HepG2 (cell line): Measurements from ENCODE around the gene EFCAB11. TPM values are rescaled to one million over a fixed set of nuclear protein-coding genes. Genes with fewer than 3 reads are reported as not detected.

ENCODE experiments used
- ATAC-seq: fragments of 200-7000 bp; cut with Tn5 transposase; 3 replicates; pipeline ENCODE4 v1.9.1; 2020; ENCODE audit warnings: mild to moderate bottlenecking, moderate library complexity
- BruUV-seq: library from RNA; stranded (reverse); fragments of 400-500 nt; replicated peaks from 2 replicates; lab custom pipeline; 2021; lab: Mats Ljungman, UMichigan
- CTCF ChIA-PET: fragments of 300-600 bp; formaldehyde crosslinking; extraction: SDS; loops from one replicate; lab custom pipeline; 2021; ENCODE audit warnings: low total read pairs, inconsistent platforms, low intra/inter-chr PET ratio; lab: Yijun Ruan, JAX
- POLR2A ChIA-PET: fragments of 350-600 bp; sonication (Branson Sonifier 250); formaldehyde crosslinking; loops from one replicate; lab custom pipeline; 2020; ENCODE audit warnings: antibody characterized with exemption, inconsistent platforms; lab: Yijun Ruan, JAX
- DNase-seq: peaks from one replicate; pipeline ENCODE4 v3.0.0-alpha.2; 2015; ENCODE audit warnings: low spot score
- FAIRE-seq: peaks from 3 replicates; lab custom pipeline; 2011; peaks lifted over from hg19 to GRCh38; lab: Jason Lieb, UNC
- H2AFZ ChIP-seq: one replicate; pipeline ENCODE4 v1.6.1; 2011; ENCODE audit warnings: low read length, inconsistent platforms
- H3K27ac ChIP-seq: fragments of 300-600 bp; 3 replicates; pipeline ENCODE4 v1.8.0; 2011; ENCODE audit warnings: mixed run types, mild to moderate bottlenecking, mixed read lengths, low read length, inconsistent platforms; ENCODE audit not compliant: insufficient read depth; ENCODE audit errors: extremely low read length
- H3K27me3 ChIP-seq, 2 experiments: fragments of 200-600 bp in 1 of 2; 2 replicates in 1 of 2; 3 replicates in 1 of 2; pipeline versions ENCODE4 v1.6.0 to v1.8.0; 2011; ENCODE audit warnings: low read length in 2 of 2, mild to moderate bottlenecking in 2 of 2, moderate library complexity in 2 of 2, inconsistent platforms in 1 of 2; ENCODE audit not compliant: insufficient read depth in 2 of 2, control insufficient read depth in 1 of 2
- H3K36me3 ChIP-seq, 2 experiments: fragments of 200-600 bp in 1 of 2; replicated peaks in 1 of 2; 2 replicates in 1 of 2; 3 replicates in 1 of 2; pipeline versions ENCODE4 v1.5.1 to v1.8.0; 2011; ENCODE audit warnings: low read length in 2 of 2, inconsistent platforms in 1 of 2; ENCODE audit not compliant: insufficient read depth in 2 of 2, control insufficient read depth in 1 of 2
- H3K4me1 ChIP-seq: 2 replicates; pipeline ENCODE4 v1.5.1; 2012; ENCODE audit warnings: low read length, inconsistent platforms; ENCODE audit not compliant: insufficient read depth
- H3K4me2 ChIP-seq: 2 replicates; pipeline ENCODE4 v1.6.0; 2011; ENCODE audit warnings: low read depth, low read length, inconsistent platforms
- H3K4me3 ChIP-seq, 3 experiments: fragments of 200-600 bp in 1 of 3; sonication (generic), shearing (Covaris generic) in 1 of 3; replicated peaks in 1 of 3; 2 replicates each; pipeline ENCODE4 v1.5.1; 2011 to 2016; ENCODE audit warnings: low read length in 3 of 3, inconsistent platforms in 2 of 3, low read depth in 2 of 3, mild to moderate bottlenecking in 2 of 3, control low read depth in 1 of 3, mixed read lengths in 1 of 3; ENCODE audit not compliant: insufficient read depth in 1 of 3
- H3K79me2 ChIP-seq: one replicate; pipeline ENCODE4 v1.6.1; 2011; ENCODE audit warnings: low read length, inconsistent platforms; ENCODE audit not compliant: insufficient read depth
- H3K9ac ChIP-seq: 2 replicates; pipeline ENCODE4 v1.6.0; 2011; ENCODE audit warnings: mild to moderate bottlenecking, low read depth, low read length, inconsistent platforms; ENCODE audit not compliant: insufficient read depth
- H3K9me3 ChIP-seq: 2 replicates; pipeline ENCODE4 v1.5.1; 2012; ENCODE audit warnings: mild to moderate bottlenecking, low read length
- H4K20me1 ChIP-seq: 2 replicates; pipeline ENCODE4 v1.6.0; 2011; ENCODE audit warnings: inconsistent platforms, mild to moderate bottlenecking, low read length, moderate library complexity; ENCODE audit not compliant: insufficient read depth
- ATF1 ChIP-seq: IDR thresholded peaks from 2 replicates; pipeline ENCODE4 v1.6.1; 2016; ENCODE audit warnings: mild to moderate bottlenecking, control low read depth
- KDM4B ChIP-seq: sonication (generic); formaldehyde crosslinking; IDR thresholded peaks from 2 replicates; pipeline ENCODE4 v1.4.0; 2020; ENCODE audit warnings: missing genetic modification reagents
- MXI1 ChIP-seq: IDR thresholded peaks from 3 replicates; pipeline ENCODE4 v1.6.1; 2012; ENCODE audit warnings: low read depth, low read length, inconsistent platforms, borderline replicate concordance
- NR0B2 ChIP-seq: sonication (generic); formaldehyde crosslinking; IDR thresholded peaks from 2 replicates; pipeline ENCODE4 v1.4.0; 2020; ENCODE audit warnings: mild to moderate bottlenecking, missing genetic modification reagents
- RFX3 ChIP-seq: IDR thresholded peaks from 2 replicates; pipeline ENCODE4 v1.6.1; 2016; ENCODE audit warnings: missing biosample characterization, missing genetic modification reagents
- SOX5 ChIP-seq: IDR thresholded peaks from 2 replicates; pipeline ENCODE4 v1.6.1; 2016; ENCODE audit warnings: borderline replicate concordance
- SP4 ChIP-seq: sonication (generic); formaldehyde crosslinking; IDR thresholded peaks from 2 replicates; pipeline ENCODE4 v1.8.1; 2023; ENCODE audit warnings: mild to moderate bottlenecking, missing genetic modification reagents
- ZNF343 ChIP-seq: sonication (generic); formaldehyde crosslinking; IDR thresholded peaks from 2 replicates; pipeline ENCODE4 v1.4.0; 2020; ENCODE audit warnings: mild to moderate bottlenecking, missing genetic modification reagents
- ZNF674 ChIP-seq: sonication (generic); formaldehyde crosslinking; IDR thresholded peaks from 2 replicates; pipeline ENCODE4 v1.5.0; 2020; ENCODE audit warnings: low read depth, mild to moderate bottlenecking, missing genetic modification reagents
- ZNF687 ChIP-seq: sonication (generic); formaldehyde crosslinking; IDR thresholded peaks from 2 replicates; pipeline ENCODE4 v1.5.1; 2020; ENCODE audit warnings: mild to moderate bottlenecking, missing genetic modification reagents, moderate library complexity
- ZNF841 ChIP-seq: sonication (generic); formaldehyde crosslinking; IDR thresholded peaks from 2 replicates; pipeline ENCODE4 v1.8.1; 2023; ENCODE audit warnings: missing genetic modification reagents, borderline replicate concordance
- WGBS: methylation state at CpG from one replicate; pipeline ENCODE4 v1.1.6; 2017; ENCODE audit warnings: low lambda C conversion rate; 5-methylcytosine and 5-hydroxymethylcytosine counted together
- in situ Hi-C: cut with HindIII; loops from 2 replicates; pipeline ENCODE4 v1.10.0; 2017; ENCODE audit warnings: low pct_unique_long_range_greater_than_20kb; ENCODE audit not compliant: extremely low pct_ligation_motif_present
- intact Hi-C: fragments of 100-400 bp; cut with micrococcal nuclease; formaldehyde crosslinking; loops from one replicate; pipeline ENCODE4 v1.10.0; 2022; ENCODE audit not compliant: unreplicated experiment
- polyA plus RNA-seq, 8 experiments: library from polyadenylated mRNA; depleted of rRNA in 3 of 8; stranded (reverse) in 7 of 8; unstranded in 1 of 8; fragments of >200 nt; fragmentation: Illumina TruSeq in 4 of 8; extraction: Trizol in 4 of 8; gene quantifications; 2 replicates each; pipeline versions ENCODE4 v1.2.1 to v1.2.3, GENCODE V29; 2011 to 2016; ENCODE audit warnings: low read depth in 4 of 8, missing spikeins in 1 of 8, mixed read lengths in 1 of 8; ENCODE audit not compliant: insufficient read depth in 1 of 8
- total RNA-seq, 5 experiments: library from RNA; depleted of rRNA; stranded (reverse); fragments of >200 nt; fragmentation: Illumina TruSeq; extraction: Trizol; gene quantifications; 2 replicates each; pipeline ENCODE4 v1.2.3, GENCODE V29; 2016; ENCODE audit warnings: low read depth in 1 of 5

Gene EFCAB11
- total and polyA plus RNA-seq, 2 of the 13 experiments (the other 11 are each of a cell fraction or from before 2014, with no cell fraction given): 8.2 to 31.5 TPM

DNA sequence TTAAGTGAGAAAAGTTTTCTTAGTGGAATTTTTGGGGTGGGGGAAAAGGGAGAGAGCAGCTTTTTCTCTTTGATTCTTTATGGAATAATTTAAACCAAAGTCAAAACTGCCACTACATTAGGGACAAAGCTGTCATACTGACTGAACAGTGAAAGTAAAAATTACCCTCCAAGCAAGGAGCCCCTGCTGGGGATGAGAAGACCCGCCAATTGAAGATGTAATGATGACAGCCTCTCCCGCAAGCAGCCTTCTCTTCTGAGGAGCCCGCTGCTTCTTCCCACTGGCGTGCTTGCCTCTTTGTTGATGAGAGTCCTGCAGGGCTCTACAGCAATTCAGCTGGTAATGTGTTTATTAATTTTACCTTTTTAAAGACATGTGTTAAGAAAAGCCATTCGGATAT is 151.0 kb downstream of the EFCAB11 start:
- intact Hi-C loops: no loop called here
- no peak for FAIRE-seq
- WGBS: 98% methylated on average over 5 of the region's 5 CpGs
- no TSS peak for BruUV-seq
- H2AFZ ChIP-seq: no peak overlapping the region
- POLR2A ChIA-PET: no interaction called here
- CTCF ChIA-PET: no interaction called here
- H3K4me2 ChIP-seq: no peak overlapping the region
- no peak overlapping the region for H3K9ac ChIP-seq
- H3K27ac ChIP-seq: no peak overlapping the region
- H4K20me1 ChIP-seq: no peaks in the 10 kb centered on the region
- H3K36me3 ChIP-seq: no peaks in the 10 kb centered on the region
- no peak for TF ChIP-seq ZNF343 (CRISPR knock-in tag)
- no peak for TF ChIP-seq ZNF674 (CRISPR knock-in tag)
- TF ChIP-seq MXI1: no peak
- TF ChIP-seq SOX5 (CRISPR knock-in tag): no peak
- TF ChIP-seq NR0B2 (CRISPR knock-in tag): no peak
- TF ChIP-seq ZNF687 (CRISPR knock-in tag): no peak
- TF ChIP-seq ATF1: no peak
- TF ChIP-seq RFX3 (CRISPR knock-in tag): no peak
- TF ChIP-seq SP4 (CRISPR knock-in tag): no peak
- TF ChIP-seq ZNF841 (CRISPR knock-in tag): no peak
- no peak for TF ChIP-seq KDM4B
- no peak overlapping the region for H3K4me3 ChIP-seq
- in situ Hi-C loops: no loop called here
- H3K79me2 ChIP-seq: no peaks in the 10 kb centered on the region
- no peaks in the 10 kb centered on the region for H3K9me3 ChIP-seq
- no peak for ATAC-seq
- DNase-seq: no peak
- peaks cover 5% of the 10 kb centered on the region for H3K4me1 ChIP-seq
- no peaks in the 10 kb centered on the region for H3K27me3 ChIP-seq
